Stimulated activated CD8-positive, alpha-beta memory T cell treated with anti-CD3 and anti-CD28 coated beads, Interleukin-15, amount 100 ng/mL, for 24 hours (primary cell): Measurements from ENCODE around the gene PTPRM.

Experiments
- DNase-seq: peaks from one replicate; pipeline ENCODE4 v3.0.0-alpha.2; 2020; ENCODE audit warnings: low read depth

PTPRM gene

DNA sequence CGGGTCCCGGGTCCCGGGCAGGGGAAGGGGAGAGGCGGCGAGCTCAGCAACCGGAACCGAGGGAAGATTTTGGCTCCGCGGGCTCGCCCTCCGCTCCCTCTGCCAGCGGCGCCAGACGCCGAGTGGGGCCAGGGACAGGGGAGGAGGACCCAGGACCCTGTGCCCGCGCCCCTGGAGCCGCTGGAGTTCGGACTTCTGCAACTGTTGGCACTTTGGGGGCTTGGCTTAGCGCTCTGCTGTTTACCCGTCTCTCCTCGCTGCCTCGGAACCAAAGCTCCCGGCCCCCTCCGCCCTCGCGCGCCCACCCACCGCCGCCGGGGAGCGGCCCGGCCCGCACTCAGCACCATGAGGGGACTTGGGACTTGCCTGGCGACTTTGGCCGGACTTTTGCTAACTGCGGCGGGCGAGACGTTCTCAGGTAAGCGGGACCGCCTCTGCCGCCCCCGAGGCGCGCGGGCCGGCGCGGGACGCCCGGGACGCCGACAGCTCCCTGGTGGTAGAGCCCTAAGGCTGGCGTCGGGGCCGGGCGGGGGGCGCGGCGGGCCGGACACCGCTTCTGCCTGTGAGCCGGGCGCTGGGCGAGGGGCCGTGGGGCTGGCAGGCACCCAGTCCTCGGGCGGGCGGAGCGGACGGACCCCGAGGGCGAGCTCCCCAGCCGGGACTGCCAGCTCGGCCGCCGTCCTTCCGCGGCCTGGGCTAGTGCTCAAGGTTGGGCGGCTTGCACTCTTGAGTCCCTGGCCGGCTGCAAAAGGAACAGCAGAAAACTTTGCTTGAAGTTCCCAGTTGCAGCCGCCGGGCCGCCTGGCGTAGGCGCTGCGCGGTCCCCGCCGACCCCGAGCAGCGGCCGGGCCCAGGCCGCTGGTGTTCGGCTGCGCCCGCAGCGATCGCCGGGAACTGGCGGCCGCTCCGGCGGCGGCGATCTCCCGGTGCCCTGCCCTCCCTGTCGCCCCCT is 634 bp downstream of the PTPRM start:
- DNase-seq: no peak

DNA sequence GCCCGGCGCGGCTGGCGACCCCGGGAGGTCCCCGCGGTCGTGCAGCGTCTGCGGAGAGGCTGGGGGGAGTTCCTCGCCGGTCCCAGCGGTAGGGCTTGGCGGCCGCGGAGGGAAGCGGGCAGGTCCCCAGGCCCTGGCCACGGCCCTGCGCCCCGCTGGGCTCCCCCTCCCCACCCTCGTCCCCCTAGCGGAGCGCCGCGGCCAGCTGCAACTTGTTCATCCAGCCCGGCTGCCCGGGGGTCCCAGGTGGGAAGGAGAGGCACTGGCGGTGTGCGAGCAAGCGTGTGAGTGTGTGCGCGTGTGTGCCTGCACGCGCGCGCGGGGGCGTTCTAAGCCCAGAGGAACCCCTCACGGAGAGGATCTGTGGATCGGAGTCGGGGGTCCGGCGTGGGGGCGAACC is 1.3 kb downstream of the PTPRM start:
- DNase-seq: no peak

DNA sequence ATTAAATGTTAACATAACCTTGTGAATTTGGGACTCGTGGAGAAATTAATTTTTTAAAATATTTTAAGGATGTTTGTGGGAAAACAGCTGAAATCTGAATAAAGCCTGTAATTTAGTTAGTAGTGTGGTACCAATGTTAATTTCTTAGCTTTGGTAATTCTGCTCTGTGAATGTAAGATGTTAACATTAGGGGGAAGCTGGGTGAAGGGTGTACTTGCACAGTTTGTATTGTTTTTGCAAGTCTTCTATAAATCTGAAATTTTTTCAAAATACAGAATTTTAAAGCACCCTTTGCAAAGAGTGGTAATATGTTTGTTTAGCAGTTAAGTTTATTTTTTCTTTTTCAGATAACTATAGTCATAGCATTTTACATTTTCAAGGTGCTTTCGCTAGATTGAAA is 4.5 kb downstream of the PTPRM start:
- no peak for DNase-seq

DNA sequence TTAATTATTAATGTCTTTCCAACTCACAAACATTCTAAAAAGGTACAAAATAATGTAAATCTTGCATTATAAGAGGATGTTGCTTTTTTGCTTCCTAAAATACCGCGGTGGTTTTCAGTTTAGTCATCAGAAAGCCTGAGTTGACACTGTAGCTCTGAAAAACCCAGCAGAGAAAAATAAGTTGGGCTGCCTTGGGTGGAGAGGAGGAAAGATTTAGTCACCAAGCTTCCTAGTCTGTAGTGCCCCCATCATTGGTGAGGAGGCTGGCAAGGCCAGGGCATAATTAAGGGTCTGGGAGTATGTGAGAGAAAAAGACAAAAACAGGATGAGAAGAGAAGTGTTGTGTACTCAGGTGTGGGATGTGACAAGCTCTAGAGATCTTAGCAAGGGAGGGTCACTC is 5.7 kb downstream of the PTPRM start:
- no peak for DNase-seq

DNA sequence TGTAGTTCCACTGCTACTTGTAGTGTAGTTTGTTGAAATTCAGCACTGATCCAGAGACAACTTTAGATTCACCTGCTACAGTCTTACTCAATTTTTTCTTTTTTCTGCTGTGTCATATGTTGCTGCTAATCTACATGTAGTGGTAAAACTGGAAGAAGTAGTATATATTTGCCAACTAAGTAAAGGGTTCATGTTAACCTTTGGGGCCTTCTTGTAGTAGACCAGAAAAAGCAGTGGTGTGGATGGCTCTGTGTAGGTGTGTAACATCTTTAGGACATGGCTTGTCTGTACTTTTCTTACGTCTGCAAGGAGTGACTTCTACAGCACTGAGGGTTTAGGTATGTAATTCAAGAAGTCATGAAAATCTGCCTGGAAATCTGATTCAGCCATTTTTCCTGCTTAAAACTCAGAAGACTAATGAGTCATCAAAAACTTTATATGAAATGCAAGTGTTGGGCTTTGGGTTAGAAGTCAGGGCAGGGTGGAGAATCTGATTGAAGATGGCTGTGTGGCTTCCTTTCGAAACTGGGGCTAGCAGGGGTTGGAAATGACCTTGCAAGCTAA is 8.4 kb downstream of the PTPRM start:
- DNase-seq: no peak

DNA sequence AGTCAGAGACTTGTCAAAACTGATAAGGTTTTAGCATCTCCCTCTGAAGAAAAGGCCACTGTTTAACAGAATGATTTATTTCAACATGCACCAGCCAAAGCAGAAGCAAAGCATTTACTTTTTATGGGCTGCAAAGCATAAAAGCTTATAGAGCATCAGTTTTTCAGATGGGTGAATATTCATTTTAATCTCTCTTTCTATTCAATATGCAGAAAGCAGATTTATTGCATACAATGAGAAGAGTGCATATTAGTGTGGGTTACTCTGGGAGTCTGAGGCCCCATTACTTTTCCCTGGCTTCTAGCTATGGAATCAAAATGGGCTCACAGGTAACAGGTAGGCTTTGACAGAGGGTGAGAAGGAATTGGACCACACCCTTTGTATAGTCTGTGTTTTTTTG is 9.0 kb downstream of the PTPRM start:
- DNase-seq: no peak

DNA sequence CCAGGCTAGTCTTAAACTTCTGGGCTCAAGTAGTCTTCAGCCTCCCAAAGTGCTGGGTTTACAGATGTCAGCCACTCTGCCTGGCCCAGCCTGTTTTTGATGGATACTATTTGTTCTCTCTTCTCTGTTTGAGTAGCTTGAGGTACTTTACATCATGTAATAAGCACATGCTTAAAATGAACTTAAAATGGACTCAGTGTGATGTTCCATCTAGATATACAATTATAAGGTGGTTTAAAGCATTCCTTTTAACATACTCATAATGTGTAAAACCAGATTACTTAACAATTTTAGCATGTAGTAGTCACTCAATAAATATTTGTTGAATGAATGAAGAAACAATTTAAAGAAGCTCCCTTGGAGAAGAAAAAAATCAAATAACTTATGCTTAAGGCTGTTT is 9.6 kb downstream of the PTPRM start:
- no peak for DNase-seq

DNA sequence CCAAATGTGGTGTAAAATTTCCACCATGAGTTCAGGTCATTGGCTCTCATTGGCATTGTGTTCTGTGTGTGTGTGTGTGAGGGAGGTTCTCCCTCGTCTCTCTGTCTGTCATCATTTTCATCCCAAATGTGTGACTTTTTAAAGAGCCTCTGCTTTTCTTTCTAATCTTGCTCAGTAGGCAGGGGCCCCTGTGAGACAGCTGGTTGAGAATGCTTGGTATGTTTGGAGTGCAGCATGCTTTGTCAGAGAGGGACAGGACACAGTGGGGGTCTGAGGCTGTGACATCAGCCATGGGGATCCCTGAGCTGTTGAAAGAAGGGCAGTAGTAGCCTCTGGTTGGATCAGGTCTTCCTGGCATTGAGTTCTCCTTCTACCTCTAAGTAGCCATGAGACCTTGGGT is 10.6 kb downstream of the PTPRM start:
- no peak for DNase-seq

DNA sequence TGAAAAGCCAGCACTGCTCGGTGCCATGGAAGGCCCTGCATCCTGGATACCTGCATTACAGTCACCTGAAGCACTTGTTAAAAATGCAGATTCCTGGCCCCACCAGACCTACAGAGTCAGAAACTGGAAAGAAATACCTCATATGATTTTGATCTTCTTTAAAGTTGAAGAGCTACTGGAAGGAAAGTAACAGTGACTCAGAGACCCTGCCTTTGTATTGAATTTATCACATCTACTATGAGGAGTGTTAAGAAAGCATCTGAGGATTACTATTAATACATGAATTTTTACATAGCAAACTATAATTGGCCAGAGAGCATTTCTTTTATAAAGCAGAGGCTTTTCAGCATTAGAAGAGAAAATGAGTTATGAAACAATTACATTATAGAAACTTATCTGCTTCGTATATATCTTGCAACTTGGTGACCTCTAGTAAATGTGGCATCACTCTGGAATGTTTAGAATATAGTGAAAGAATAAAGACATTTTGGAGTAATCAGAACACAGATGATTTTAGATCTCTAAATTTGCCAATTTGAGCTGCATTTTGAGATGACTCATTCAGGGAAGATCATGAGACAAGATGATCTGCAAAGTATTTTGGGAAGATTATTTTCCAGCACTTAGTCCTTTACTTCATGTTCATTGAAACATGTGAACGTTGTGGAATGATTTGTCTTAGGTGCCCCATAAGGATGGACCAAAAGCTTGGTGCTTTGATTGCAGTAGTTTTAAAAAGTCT is 12.2 kb downstream of the PTPRM start:
- no peak for DNase-seq

DNA sequence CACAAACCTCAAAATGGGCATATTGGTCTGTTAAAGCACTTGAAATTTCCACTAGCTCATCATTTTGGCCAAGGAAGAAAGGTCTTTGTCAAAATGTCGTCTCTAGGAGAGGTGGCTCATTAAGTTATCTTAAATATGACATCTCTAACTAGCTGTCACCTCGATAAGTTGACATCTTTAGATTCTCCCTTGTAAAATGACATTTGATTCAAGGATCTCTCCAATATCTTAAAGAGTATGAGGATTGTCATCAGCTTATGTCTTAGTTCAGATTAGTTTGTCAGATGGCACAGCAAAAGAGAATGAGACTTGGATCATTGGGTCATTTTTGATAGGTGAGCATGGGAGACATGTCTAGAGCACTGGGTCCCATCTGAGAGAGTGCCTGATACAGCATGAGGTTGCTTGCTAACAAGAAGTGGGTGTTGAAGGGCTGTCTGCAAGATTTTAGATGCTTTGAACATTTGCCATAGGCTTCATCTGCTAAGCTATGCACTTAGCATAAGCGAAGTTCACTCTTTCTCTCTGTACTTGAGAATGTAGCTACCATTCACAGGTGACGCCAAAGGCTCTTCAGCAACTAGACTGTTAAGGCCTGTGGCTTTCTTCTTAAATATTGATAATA is 12.9 kb downstream of the PTPRM start:
- DNase-seq: no peak

DNA sequence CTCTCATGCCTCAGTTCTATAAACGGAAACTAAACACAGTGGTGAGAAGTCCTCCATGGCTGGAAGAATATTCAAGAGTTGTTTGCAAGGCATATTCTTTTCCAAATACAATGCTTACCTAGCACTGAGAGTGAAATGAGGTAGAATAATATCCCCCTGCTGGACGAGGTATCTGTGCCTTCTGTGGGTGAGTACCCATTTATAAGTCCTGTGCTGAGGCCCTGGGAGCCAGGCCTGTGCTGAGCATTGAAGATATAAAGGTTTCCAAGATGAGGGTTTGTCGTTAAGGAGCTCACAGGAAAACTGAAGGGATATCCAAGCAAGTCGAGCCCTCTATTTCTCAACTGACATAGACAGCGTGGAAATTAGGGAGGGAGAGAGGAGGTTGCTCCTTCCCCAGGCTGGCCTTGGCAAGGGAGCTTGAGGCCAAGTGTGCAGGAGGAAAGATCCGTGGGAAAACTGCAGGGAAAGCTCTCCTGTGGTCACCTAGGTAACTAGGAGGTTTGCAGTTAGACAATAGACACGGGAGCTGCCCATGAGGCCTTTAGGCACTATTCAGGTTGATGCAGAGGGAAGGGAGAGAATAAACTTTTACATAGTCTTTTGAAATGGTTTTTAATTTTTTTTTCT is 17.6 kb downstream of the PTPRM start:
- no peak for DNase-seq

DNA sequence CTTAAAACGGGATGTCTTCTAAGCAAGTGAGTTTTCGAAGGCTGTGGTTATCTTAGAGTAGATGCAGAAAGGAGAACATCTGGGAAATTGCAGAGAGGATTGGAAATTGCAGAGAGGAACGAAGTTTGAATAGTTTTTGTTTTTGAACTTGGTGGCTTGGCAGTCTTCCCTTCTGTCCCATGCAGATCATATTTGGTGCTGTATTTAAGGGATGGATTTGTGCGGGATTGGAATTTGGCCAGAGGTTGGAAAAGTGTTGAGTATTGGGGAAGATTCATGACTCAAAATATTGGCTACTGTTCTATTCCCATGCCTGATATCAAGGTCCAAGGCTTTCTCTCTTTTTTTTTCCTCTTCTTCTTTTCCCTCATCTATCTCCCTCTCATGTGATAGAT is 18.2 kb downstream of the PTPRM start:
- no peak for DNase-seq

DNA sequence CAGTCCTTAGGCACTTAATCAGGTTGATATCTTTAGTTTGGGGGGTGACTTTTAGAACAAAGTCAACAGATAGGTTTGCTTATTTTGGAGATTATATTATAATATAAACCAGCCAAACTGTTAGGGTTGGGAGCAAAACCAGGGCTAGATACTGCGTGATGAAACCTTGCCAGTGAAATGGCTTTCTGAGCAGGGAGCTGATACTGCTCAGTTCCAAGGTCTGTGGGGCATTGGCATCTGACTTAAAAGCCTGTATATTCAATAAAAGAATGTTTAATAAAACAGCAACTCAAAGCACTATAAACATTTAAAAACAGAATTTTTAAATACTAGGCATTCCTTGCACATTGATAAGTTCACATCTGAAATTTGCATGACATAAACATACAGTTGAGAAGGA is 19.3 kb downstream of the PTPRM start:
- no peak for DNase-seq

DNA sequence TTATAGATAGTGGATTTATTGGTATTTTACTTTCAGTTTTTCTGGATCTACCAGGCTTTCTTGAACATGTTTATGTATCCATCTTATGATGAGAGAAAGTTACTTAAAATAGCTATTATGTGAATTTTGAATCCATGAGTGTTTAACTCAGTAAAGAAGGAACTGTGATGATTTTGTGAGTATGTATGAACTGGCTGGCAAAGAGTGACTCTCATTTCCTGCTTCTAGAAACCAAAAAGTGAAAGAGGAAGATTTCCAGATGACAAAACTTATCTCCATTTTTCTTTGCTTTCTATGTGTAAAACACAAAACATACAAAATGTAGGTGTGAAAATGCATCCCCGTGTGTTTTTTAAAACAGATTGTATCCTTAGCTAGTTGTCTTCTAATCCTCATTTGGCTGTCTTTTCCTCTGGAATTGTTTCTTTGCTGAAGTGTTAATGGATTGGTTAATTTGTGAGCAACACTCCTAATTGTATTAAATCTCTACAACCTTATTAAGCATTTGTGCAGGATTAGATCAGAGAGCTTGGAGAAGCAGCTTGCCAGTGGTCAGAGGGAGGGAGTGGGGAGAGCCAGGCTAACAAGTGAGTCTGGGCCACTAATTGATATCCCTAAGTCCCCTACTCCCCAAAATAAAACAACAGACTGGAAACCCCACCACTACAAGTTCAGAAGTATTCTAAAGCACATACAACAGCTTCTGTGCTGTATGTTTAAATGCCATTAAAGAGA is 23.9 kb downstream of the PTPRM start:
- DNase-seq: no peak

DNA sequence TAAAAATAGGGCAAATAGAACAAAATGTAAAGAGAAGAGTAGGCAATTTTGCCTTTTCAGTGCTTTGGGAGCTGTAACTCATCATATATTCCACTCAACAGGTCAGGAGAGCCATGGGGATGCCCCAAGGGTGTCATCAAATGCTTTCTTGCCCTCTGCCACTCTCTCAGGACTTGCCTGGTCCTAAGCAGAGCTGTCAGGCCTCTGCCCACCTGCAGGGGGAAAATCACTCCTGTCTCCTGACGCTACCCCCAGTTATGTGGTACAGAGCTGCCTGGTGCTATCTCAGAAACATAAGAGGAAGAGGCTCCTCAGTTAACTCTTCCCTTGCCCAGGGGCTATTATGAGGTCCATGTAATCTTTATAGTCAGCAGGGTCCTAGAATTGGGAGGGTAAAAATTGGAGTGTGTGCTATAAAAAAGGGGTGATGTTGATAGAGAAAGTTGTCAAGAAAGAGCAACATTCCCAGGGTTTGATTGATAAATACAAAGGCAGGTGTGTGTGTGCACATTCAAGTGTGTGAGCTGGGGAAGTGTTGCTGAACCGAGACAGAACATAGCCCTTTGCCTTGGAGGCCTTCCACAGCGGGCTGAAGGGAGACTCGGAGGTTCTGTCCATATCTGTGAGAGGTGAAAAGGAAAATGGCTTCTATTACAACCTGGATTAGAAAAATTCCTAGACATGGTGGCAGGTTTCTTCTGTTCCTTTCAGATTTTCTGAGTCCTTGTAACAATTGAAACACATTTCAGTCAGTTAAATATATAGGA is 25.4 kb downstream of the PTPRM start:
- DNase-seq: no peak

DNA sequence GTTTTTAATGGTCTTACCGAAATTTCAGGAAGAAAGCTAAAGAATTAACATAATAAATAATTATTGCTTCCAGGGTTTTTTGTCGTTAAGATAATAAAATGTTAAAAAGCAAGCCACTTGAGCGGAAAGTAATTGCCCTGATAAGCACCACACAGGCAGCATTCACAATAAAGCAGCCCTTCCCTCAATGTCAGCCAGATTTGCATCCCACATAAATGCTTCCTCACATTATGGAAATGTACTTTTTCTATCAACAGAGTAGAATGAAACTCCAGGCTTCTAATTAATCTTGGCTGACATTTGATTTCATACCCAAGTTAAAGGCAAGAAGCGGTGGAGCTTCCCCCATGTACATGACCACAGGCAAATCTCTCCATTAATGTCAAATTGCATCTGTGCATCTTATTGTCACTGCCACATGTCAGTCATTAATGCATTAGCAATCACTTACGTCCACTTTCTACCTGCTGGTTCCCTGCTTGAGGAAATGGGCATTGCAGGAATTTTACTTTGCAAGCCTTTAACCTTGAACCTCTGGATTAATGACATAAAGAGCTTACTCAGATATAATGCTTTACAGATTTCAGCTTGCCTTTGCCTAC is 26.2 kb downstream of the PTPRM start:
- DNase-seq: no peak

DNA sequence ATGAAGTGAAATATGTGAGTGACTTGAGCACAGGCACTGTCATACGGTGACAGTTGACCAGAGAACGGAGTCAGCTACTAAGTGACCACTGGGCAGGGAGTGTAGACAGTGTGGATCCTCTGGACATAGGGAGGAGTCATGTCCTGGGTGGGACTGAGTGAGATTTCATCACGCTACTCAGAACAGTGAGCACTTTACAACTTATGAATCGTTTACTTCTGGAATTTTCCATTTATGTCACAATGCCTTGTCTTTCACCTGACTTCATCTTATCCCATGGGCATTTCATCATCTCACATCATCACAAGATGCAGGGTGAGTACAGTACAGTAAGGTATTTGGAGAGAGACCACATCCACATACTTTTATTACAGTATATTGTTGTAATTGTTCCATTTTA is 29.0 kb downstream of the PTPRM start:
- no peak for DNase-seq

DNA sequence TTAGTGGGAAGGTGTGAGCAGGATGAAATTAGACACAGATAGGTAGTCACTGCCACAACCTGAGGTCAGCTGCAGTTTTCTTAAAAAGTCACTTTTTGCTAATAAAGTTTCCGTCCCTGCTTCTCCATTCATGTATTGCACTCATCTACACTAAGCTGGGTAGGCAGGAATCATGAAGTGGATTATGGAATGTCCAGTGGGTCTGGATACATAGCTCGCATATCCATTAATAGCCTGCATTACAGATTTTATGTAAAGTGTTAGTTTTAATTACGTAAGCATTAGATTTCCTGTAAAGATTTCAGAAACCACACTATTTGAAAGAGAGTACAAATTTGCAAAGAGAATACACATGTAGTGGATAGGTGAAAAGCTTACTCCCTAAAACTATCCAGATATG is 30.4 kb downstream of the PTPRM start:
- DNase-seq: no peak

DNA sequence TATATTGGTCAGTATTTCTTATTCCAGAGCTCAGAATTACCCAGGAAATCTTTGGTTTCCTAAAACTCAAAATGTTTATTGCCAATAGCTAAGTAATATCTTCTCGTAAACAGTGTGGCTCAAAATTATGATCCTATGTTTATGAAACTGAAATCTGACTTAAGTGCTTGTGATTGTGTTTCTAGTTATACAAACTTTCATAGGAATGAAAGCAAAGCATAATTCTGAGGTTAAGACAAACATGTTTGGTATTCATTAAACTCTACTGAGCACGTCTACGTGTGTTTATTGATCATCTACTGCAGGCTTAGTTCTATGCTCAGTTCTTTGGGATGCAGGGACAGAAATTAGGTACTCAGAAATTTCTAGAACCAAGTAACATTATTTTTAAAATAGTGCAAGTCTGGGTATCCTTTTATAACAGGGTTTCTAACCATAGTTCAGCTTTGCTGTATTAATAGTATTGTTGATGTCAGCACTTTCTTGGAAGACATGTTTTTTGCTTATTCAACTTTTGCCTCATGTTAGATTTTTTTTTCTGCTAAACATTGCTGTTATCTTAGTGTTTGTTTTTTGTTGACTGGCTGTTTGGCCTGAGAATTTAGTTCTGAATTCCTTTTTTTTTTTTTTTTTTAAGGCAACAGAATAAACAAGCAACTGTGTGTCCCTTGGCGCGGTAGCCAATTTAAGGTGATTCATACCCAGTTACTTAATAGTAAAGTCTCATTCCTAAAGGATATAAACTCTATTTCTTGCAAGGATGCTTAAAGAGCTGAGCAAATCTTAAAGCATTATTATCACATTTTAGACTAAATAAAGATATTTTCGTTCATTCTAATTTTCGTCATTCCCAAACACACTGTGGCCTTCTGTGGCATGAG is 31.3 kb downstream of the PTPRM start:
- no peak for DNase-seq
